Lung (tissue), 12 donors: Measurements from ENCODE around the gene PDE3B. TPM values are rescaled to one million over a fixed set of nuclear protein-coding genes. Genes with fewer than 3 reads are reported as not detected.

Experiments
- ATAC-seq: fragments of 200-7000 bp; cut with Tn5 transposase; one replicate; pipeline ENCODE4 v1.9.1; 2020; ENCODE audit warnings: moderate number of reproducible peaks; ENCODE audit not compliant: insufficient read depth, low FRiP score
- DNase-seq, 3 donors: peaks; one replicate each; pipeline ENCODE4 v3.0.0-alpha.2; 2013 to 2017
- H3K27ac ChIP-seq, 2 donors: one replicate each; pipeline ENCODE4 v1.5.1; 2013; ENCODE audit warnings: mild to moderate bottlenecking in 2 of 2, moderate library complexity in 2 of 2, control low read depth in 1 of 2, inconsistent platforms in 1 of 2, low read depth in 1 of 2, low read length in 1 of 2
- H3K27me3 ChIP-seq, 3 donors: one replicate each; pipeline ENCODE4 v1.5.1; 2013; ENCODE audit warnings: low read length in 2 of 3; ENCODE audit not compliant: control insufficient read depth in 3 of 3, insufficient read depth in 3 of 3
- H3K36me3 ChIP-seq, 4 donors: one replicate each; pipeline ENCODE4 v1.5.1; 2013; ENCODE audit warnings: low read length in 4 of 4, mild to moderate bottlenecking in 1 of 4, moderate library complexity in 1 of 4; ENCODE audit not compliant: control insufficient read depth in 4 of 4, insufficient read depth in 4 of 4
- H3K4me1 ChIP-seq, 5 donors: one replicate each; pipeline ENCODE4 v1.5.1; 2013; ENCODE audit warnings: low read length in 5 of 5, mild to moderate bottlenecking in 2 of 5, moderate library complexity in 1 of 5; ENCODE audit not compliant: control insufficient read depth in 5 of 5, insufficient read depth in 5 of 5
- H3K4me3 ChIP-seq: one replicate; pipeline ENCODE4 v1.5.1; 2013; ENCODE audit warnings: mild to moderate bottlenecking, control low read depth, moderate library complexity
- H3K9ac ChIP-seq, 2 donors: one replicate each; pipeline ENCODE4 v1.5.1; 2013; ENCODE audit warnings: low read length in 2 of 2, control low read depth in 1 of 2; ENCODE audit not compliant: insufficient read depth in 1 of 2
- H3K9me3 ChIP-seq, 4 donors: one replicate each; pipeline ENCODE4 v1.5.1; 2013; ENCODE audit warnings: low read length in 3 of 4, mild to moderate bottlenecking in 1 of 4, moderate library complexity in 1 of 4; ENCODE audit not compliant: control insufficient read depth in 4 of 4, insufficient read depth in 3 of 4
- CTCF ChIP-seq: IDR thresholded peaks from 2 replicates; pipeline ENCODE4 v1.5.1; 2012; ENCODE audit warnings: mild to moderate bottlenecking; ENCODE audit errors: control extremely low read depth, extremely low read depth
- WGBS, 2 donors: extraction: QIAGEN DNeasy Blood & Tissue Kit; methylation state at CpG; one replicate each; pipeline ENCODE4 v1.1.7; 2013; 5-methylcytosine and 5-hydroxymethylcytosine counted together
- polyA plus RNA-seq, 2 donors: library from polyadenylated mRNA; stranded (reverse); fragments of 200-250 nt; gene quantifications; one replicate each; pipeline ENCODE4 v1.2.1, GENCODE V29; 2013
- total RNA-seq, 2 donors: library from RNA; depleted of rRNA in 1 of 2; stranded (reverse); fragments of >200 nt in 1 of 2; gene quantifications; one replicate each; pipeline ENCODE4 v1.2.1, GENCODE V29; 2014 to 2021
- donor health status: control.
- donor health status: control.
- donor health status: Bipolar disorder and iron deficiency.
- donor health status: healthy.
- donor health status: DM: yes; HTN: yes; CAD: no.

The PDE3B gene
- total and polyA plus RNA-seq, 4 donors: 3.3 to 79.2 (median 11.5) TPM

GRCh38 chr11:14642453-14642852, 1.2 kb upstream of the PDE3B start:
- ATAC-seq: no peak
- no peak overlapping the region for H3K4me3 ChIP-seq
- DNase-seq: no peak
- no peak overlapping the region for H3K27ac ChIP-seq
- 83 to 86% methylated on average over 5 of the region's 5 CpGs for WGBS, 2 donors
- H3K4me1 ChIP-seq: peaks cover 4 to 24% (median 7%) of the 10 kb centered on the region in 5 donors
- H3K9ac ChIP-seq: no peak overlapping the region
- peaks cover 0 to 4% (median 2%) of the 10 kb centered on the region in 4 donors for H3K36me3 ChIP-seq
- H3K27me3 ChIP-seq: no peaks in the 10 kb centered on the region
- H3K9me3 ChIP-seq: no peaks in the 10 kb centered on the region
- no peak for TF ChIP-seq CTCF

GRCh38 chr11:14642873-14643696, 519 bp upstream of the PDE3B start:
- H3K9me3 ChIP-seq: no peaks in the 10 kb centered on the region
- peak overlapping the region; percentile 82 for H3K4me3 ChIP-seq
- peak overlapping the region in 1 of 2 donors; percentile 80 for H3K27ac ChIP-seq
- peak overlapping the region in 1 of 2 donors; percentile 75 for H3K9ac ChIP-seq
- DNase-seq (peak in 1 of 3 donors; percentile 42), ATAC-seq (no peak)
- H3K27me3 ChIP-seq: no peaks in the 10 kb centered on the region
- no peak for TF ChIP-seq CTCF
- 21 to 22% methylated on average over 52 of the region's 52 CpGs for whole genome bisulfite sequencing, 2 donors
- H3K4me1 ChIP-seq: peaks cover 4 to 29% (median 7%) of the 10 kb centered on the region in 5 donors
- H3K36me3 ChIP-seq: peaks cover 0 to 4% (median 0%) of the 10 kb centered on the region in 4 donors

- H3K36me3 ChIP-seq: peaks cover 0 to 4% (median 0%) of the 10 kb centered on the region in 4 donors
- DNase-seq (peak; percentile 67 to 70 (median 68)), ATAC-seq (peak; percentile 70)
- H3K27ac ChIP-seq: peak overlapping the region; percentile 71 to 91
- peak overlapping the region; percentile 61 to 97 for H3K9ac ChIP-seq
- no peaks in the 10 kb centered on the region for H3K9me3 ChIP-seq
- peak overlapping the region; percentile 82 for H3K4me3 ChIP-seq
- WGBS, 2 donors: 0 to 1% methylated on average over 47 to 65 of the region's 65 CpGs
- no peak for TF ChIP-seq CTCF
- H3K4me1 ChIP-seq: peaks cover 2 to 37% (median 7%) of the 10 kb centered on the region in 5 donors
- no peaks in the 10 kb centered on the region for H3K27me3 ChIP-seq
Observed at GRCh38 chr11:14644226-14645014, 816 bp downstream of the PDE3B start.
